D721Med (cell line): ENCODE measurements around the gene KCTD16.

Experiments
- DNase-seq: peaks from one replicate; pipeline ENCODE4 v3.0.0; 2011; ENCODE audit warnings: low spot score; ENCODE audit not compliant: insufficient read length
- FAIRE-seq: peaks from 2 replicates; lab custom pipeline; 2011; peaks lifted over from hg19 to GRCh38; lab: Jason Lieb, UNC
- CTCF ChIP-seq: IDR thresholded peaks from 2 replicates; pipeline ENCODE4 v1.5.1; 2012; ENCODE audit warnings: mild to moderate bottlenecking, control low read depth; ENCODE audit not compliant: insufficient read depth; ENCODE audit errors: missing control alignments

Gene KCTD16

DNA sequence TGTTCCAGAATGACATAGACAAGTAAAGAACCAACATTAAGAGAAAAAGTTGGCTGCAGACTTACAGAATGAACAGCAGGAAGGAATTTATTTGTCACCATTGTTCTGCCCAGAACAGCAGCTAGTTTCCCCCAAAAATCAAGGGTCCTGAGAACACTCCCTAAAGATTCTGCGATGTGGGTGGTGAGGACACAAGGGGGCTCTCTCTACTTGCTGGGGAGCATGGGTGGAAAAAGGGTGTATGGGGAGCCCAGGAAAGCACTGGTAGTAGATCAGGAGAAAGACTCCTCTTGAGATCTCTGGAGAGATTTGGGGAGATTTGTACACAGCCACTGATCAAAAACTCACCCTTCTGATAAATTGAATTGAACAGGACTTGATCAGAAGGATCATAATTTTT lies 316.5 kb downstream of the KCTD16 start:
- no peak for TF ChIP-seq CTCF

DNA sequence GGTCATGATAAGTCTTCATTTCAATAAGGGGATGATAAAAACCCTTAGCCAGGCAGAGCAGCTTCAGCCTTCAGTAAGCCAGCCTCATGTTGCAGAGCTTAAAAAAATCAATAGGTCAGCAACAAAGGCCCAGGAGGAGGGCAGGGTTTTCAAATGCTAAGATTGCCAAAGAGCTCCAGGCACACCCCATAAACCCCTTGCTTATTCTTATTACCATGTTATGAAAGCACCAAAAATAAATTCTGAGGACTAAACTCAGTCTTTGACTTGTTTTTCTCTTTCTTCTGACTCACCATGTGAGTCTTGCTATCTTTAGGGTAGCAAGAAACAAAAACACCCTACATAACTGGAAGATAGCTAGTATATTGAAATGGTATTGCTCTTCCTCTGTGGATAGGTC lies 317.1 kb downstream of the KCTD16 start:
- FAIRE-seq (no peak), DNase-seq (no peak)

More for the DNA sequence above, 316.5 kb downstream of the KCTD16 start:
- DNase-seq, result no peak
- FAIRE-seq, result no peak

GRCh38 chr5:144503123-144503522 lies 332.4 kb downstream of the KCTD16 start:
- no peak for TF ChIP-seq CTCF
- FAIRE-seq (no peak), DNase-seq (no peak)

More for the DNA sequence above, 317.1 kb downstream of the KCTD16 start:
- TF ChIP-seq CTCF, result no peak

DNA sequence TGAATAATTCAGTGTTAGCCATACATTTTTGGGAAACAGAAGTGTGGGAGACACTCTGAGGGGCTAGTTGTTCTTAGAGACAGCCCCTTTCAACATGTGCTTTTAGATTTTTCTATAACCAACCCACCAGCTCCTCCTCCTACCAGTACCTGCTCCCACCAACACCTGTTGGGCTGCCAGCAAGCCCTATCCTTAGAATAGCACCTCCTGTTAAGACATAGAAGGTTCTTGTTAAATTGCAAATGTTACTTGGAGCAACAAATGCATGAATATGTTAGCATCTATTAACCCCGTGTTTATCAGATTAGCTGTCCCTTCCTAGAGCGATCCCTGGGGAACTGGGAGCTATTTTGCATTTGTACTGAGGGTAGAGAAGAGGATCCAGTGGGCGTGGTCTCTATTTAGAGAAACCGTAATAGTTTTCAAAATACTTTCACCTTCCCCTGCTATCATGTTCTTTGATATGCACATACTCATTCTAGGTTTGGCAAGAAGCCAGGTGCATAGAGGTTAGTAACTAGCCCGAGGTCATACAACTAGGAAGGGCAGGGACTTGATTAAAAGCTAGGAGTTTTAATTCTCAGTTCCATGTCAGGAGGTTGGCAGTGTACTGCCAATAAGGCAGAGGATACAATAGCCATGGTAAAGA lies 334.4 kb downstream of the KCTD16 start:
- DNase-seq (no peak), FAIRE-seq (no peak)
- no peak for TF ChIP-seq CTCF

DNA sequence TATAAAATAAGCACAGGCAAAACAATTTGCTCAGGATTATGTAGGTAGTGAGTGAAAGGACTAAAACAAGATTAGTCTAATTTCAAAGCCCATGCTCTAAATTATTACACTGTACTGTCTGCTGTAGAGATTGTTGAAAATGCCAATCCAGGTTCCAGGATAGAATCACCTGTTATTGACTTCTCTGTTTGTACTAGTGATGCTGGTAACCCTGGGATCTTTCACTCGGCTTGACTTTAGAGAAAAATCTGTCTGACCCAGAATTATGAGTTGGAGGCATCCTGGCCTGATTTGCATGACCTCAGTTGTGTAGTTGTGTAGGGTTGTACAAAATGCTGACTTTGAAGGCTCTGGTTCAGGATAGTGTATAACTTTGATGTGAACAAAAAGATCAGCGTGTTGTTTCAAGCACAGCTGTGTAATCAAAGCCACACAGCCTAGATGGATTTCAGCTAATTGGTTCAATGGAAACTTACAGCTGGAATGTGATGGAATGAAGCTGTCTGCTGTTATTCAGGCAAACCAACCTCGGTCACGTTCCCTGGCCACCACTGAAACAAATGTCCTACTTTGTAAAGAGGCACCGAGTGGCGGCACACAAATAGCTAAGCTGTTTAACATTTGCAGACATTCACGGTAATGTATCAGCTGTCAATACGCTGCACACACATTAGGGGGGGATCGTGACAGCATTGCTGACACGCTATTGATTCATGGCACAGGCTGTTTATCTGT lies 340.3 kb downstream of the KCTD16 start:
- DNase-seq, result no peak
- no peak for FAIRE-seq
- no peak for TF ChIP-seq CTCF

- DNase-seq (no peak), FAIRE-seq (no peak)
- TF ChIP-seq CTCF, result no peak
Observed at GRCh38 chr5:144511580-144512072, 341.0 kb downstream of the KCTD16 start.

GRCh38 chr5:144522698-144523097 lies 352.0 kb downstream of the KCTD16 start:
- FAIRE-seq (no peak), DNase-seq (no peak)
- no peak for TF ChIP-seq CTCF
